Lung (tissue), 12 donors: ENCODE measurements around the gene ASNS. TPM values are rescaled to one million over a fixed set of nuclear protein-coding genes. Genes with fewer than 3 reads are reported as not detected.

Experiments used
- ATAC-seq: fragments of 200-7000 bp; cut with Tn5 transposase; one replicate; pipeline ENCODE4 v1.9.1; 2020; ENCODE audit warnings: moderate number of reproducible peaks; ENCODE audit not compliant: insufficient read depth, low FRiP score
- DNase-seq, 3 donors: peaks; one replicate each; pipeline ENCODE4 v3.0.0-alpha.2; 2013 to 2017
- H3K27ac ChIP-seq, 2 donors: one replicate each; pipeline ENCODE4 v1.5.1; 2013; ENCODE audit warnings: mild to moderate bottlenecking in 2 of 2, moderate library complexity in 2 of 2, control low read depth in 1 of 2, inconsistent platforms in 1 of 2, low read depth in 1 of 2, low read length in 1 of 2
- H3K27me3 ChIP-seq, 3 donors: one replicate each; pipeline ENCODE4 v1.5.1; 2013; ENCODE audit warnings: low read length in 2 of 3; ENCODE audit not compliant: control insufficient read depth in 3 of 3, insufficient read depth in 3 of 3
- H3K36me3 ChIP-seq, 4 donors: one replicate each; pipeline ENCODE4 v1.5.1; 2013; ENCODE audit warnings: low read length in 4 of 4, mild to moderate bottlenecking in 1 of 4, moderate library complexity in 1 of 4; ENCODE audit not compliant: control insufficient read depth in 4 of 4, insufficient read depth in 4 of 4
- H3K4me1 ChIP-seq, 5 donors: one replicate each; pipeline ENCODE4 v1.5.1; 2013; ENCODE audit warnings: low read length in 5 of 5, mild to moderate bottlenecking in 2 of 5, moderate library complexity in 1 of 5; ENCODE audit not compliant: control insufficient read depth in 5 of 5, insufficient read depth in 5 of 5
- H3K4me3 ChIP-seq: one replicate; pipeline ENCODE4 v1.5.1; 2013; ENCODE audit warnings: mild to moderate bottlenecking, control low read depth, moderate library complexity
- H3K9ac ChIP-seq, 2 donors: one replicate each; pipeline ENCODE4 v1.5.1; 2013; ENCODE audit warnings: low read length in 2 of 2, control low read depth in 1 of 2; ENCODE audit not compliant: insufficient read depth in 1 of 2
- H3K9me3 ChIP-seq, 4 donors: one replicate each; pipeline ENCODE4 v1.5.1; 2013; ENCODE audit warnings: low read length in 3 of 4, mild to moderate bottlenecking in 1 of 4, moderate library complexity in 1 of 4; ENCODE audit not compliant: control insufficient read depth in 4 of 4, insufficient read depth in 3 of 4
- WGBS, 2 donors: extraction: QIAGEN DNeasy Blood & Tissue Kit; methylation state at CpG; one replicate each; pipeline ENCODE4 v1.1.7; 2013; 5-methylcytosine and 5-hydroxymethylcytosine counted together
- polyA plus RNA-seq, 2 donors: library from polyadenylated mRNA; stranded (reverse); fragments of 200-250 nt; gene quantifications; one replicate each; pipeline ENCODE4 v1.2.1, GENCODE V29; 2013
- total RNA-seq, 2 donors: library from RNA; depleted of rRNA in 1 of 2; stranded (reverse); fragments of >200 nt in 1 of 2; gene quantifications; one replicate each; pipeline ENCODE4 v1.2.1, GENCODE V29; 2014 to 2021
- TF ChIP-seq, protein P1 (sequence below): IDR thresholded peaks from 2 replicates; pipeline ENCODE4 v1.5.1; 2012; ENCODE audit warnings: mild to moderate bottlenecking; ENCODE audit errors: control extremely low read depth, extremely low read depth
- donor health status: control.
- donor health status: control.
- donor health status: Bipolar disorder and iron deficiency.
- donor health status: healthy.
- donor health status: DM: yes; HTN: yes; CAD: no.

The ASNS gene
- total and polyA plus RNA-seq, 4 donors = 12.4 to 65.9 (median 42.1) TPM

DNA sequence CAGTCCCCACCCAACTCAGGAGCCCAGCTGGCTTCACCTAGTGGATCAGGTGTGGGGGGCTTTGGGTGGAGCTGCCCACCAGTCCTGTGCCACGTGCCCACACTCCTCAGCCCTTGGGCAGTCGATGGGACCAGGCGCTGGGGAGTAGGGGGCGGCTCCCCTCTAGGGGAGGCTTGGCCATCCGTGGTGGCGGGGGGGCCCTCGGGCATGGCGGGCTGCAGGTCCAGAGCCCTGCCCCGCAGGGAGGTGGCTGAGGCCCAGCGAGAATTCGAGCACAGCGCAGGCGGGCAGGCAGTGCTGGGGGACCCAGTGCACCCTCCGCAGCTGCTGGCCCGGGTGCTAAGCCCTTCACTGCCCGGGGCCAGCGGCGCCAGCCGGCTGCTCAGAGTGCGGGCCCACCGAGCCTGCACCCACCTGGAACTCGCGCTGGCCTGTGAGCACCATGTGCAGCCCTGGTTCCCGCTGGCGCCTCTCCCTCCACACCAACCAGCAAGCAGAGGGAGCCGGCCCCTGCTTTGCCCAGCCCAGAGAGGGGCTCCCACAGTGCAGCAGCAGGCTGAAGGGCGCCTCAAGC lies 29.3 kb downstream of the ASNS start:
- 88 to 96% methylated on average over 24 to 27 of the region's 27 CpGs for WGBS, 2 donors
- H3K9me3 ChIP-seq = peaks cover 0 to 6% (median 0%) of the 10 kb centered on the region in 4 donors
- H3K36me3 ChIP-seq = no peaks in the 10 kb centered on the region
- peaks cover 0 to 4% (median 3%) of the 10 kb centered on the region in 3 donors for H3K27me3 ChIP-seq
- H3K9ac ChIP-seq = no peak overlapping the region
- no peak overlapping the region for H3K27ac ChIP-seq
- TF ChIP-seq, protein P1, sequence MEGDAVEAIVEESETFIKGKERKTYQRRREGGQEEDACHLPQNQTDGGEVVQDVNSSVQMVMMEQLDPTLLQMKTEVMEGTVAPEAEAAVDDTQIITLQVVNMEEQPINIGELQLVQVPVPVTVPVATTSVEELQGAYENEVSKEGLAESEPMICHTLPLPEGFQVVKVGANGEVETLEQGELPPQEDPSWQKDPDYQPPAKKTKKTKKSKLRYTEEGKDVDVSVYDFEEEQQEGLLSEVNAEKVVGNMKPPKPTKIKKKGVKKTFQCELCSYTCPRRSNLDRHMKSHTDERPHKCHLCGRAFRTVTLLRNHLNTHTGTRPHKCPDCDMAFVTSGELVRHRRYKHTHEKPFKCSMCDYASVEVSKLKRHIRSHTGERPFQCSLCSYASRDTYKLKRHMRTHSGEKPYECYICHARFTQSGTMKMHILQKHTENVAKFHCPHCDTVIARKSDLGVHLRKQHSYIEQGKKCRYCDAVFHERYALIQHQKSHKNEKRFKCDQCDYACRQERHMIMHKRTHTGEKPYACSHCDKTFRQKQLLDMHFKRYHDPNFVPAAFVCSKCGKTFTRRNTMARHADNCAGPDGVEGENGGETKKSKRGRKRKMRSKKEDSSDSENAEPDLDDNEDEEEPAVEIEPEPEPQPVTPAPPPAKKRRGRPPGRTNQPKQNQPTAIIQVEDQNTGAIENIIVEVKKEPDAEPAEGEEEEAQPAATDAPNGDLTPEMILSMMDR = no peak
- DNase-seq = no peak
- no peak overlapping the region for H3K4me3 ChIP-seq
- H3K4me1 ChIP-seq = peaks cover 0 to 4% (median 0%) of the 10 kb centered on the region in 5 donors
- ATAC-seq = no peak

DNA sequence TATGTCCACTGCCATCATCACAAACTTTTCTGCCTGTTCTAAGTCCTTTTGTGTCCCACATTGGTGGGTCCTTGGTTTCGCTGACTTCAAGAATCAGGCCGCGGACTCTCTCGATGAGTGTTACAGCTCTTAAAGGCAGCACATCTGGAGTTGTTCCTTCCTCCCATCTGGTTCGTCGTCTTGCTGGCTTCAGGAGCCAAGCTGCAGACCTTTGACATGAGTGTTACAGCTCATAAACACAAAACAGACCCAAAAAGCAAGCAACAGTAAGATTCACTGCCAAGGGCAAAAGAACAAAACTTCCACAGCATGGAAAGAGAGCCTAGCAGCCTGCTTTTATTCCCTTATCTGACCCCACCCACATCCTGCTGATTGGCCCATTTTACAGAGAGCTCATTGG lies 30.2 kb downstream of the ASNS start:
- Histone ChIP-seq H3K9me3 (peaks cover 0 to 6% (median 0%) of the 10 kb centered on the region in 4 donors), H3K4me1 (peaks cover 0 to 3% (median 0%) of the 10 kb centered on the region in 5 donors), H3K27me3 (peaks cover 0 to 8% (median 4%) of the 10 kb centered on the region in 3 donors), H3K36me3 (no peaks in the 10 kb centered on the region), H3K4me3 (no peak overlapping the region), H3K9ac (no peak overlapping the region), H3K27ac (no peak overlapping the region)
- TF ChIP-seq, protein P1 = no peak
- ATAC-seq = no peak
- peak in 2 of 3 donors; percentile 48 to 58 for DNase-seq
- 80 to 81% methylated on average over 6 of the region's 6 CpGs for WGBS, 2 donors

DNA sequence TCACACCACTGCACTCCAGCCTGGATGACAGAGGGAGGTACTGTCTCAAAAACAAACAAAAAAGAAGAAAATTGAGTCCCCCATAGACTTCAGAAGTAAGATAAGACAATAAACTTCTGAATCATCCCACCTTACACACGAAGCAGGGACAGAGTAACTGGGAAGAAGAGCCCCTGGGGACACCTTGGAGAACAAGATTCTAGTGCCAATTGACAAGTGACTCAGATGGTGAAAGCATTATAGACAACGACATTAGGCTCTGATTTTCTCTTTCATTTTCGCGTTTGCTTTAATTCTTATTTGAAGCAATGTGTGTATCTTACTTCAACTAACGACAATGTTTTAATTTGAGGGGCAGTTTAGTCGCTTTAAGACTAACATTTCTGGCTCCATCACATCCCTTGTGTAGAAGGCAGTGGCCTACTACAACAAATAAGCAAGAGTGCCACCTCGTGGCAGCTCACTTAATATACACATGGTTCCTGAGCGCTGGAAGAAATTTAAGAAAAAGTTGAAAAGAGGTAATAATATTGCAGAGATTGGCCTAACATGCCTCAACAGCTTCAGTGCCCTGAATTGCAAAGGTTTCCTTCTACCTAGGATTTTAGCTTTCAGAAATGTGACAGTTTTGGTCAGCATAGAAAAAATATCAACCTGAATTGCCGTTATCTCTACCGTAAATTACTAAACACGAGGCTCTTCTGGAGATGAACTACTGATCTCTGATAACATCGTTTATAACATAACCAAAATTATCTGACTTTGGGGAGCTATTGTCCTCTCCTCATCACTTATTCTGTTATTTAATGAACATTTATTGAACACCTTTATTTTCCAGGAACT lies 36.7 kb downstream of the ASNS start:
- peaks cover 0 to 9% (median 8%) of the 10 kb centered on the region in 3 donors for H3K27me3 ChIP-seq
- 37 to 38% methylated on average over 12 of the region's 12 CpGs for WGBS, 2 donors
- ATAC-seq = peak; percentile 53

More for the DNA sequence above, 36.7 kb downstream of the ASNS start:
- TF ChIP-seq, protein P1 = peak; percentile 35
- Histone ChIP-seq H3K27ac (no peak overlapping the region), H3K4me3 (no peak overlapping the region), H3K9ac (no peak overlapping the region), H3K4me1 (no peaks in the 10 kb centered on the region), H3K36me3 (no peaks in the 10 kb centered on the region), H3K9me3 (no peaks in the 10 kb centered on the region)
- DNase-seq = peak; percentile 64 to 82 (median 71)
